GM12878 (cell line): ENCODE data around the gene POC1B.

Source experiments
- CEBPB ChIP-seq, 2 experiments: fragments of 150-350 bp in 1 of 2; IDR thresholded peaks; 2 replicates each; pipeline ENCODE4 v1.6.1; 2012 to 2014; ENCODE audit warnings: low read depth in 2 of 2, low read length in 2 of 2, borderline replicate concordance in 1 of 2, inconsistent platforms in 1 of 2
- CHD4 ChIP-seq: fragments of 200-600 bp; sonication (generic); IDR thresholded peaks from 2 replicates; pipeline ENCODE4 v1.6.1; 2016; ENCODE audit warnings: mild to moderate bottlenecking
- GABPA ChIP-seq: IDR thresholded peaks from 2 replicates; pipeline ENCODE4 v1.6.1; 2014; ENCODE audit warnings: antibody characterized with exemption, low read depth, mild to moderate bottlenecking, inconsistent platforms
- HDAC6 ChIP-seq: fragments of 200-600 bp; sonication (generic); IDR thresholded peaks from one replicate; pipeline ENCODE4 v1.8.0; 2017; ENCODE audit warnings: antibody characterized with exemption; ENCODE audit not compliant: unreplicated experiment
- KAT2A ChIP-seq: conservative IDR thresholded peaks from 2 replicates; pipeline ENCODE4 v1.6.1; 2011; ENCODE audit warnings: low read depth, low read length; ENCODE audit not compliant: control insufficient read depth
- NBN ChIP-seq: fragments of 450-650 bp; IDR thresholded peaks from 2 replicates; pipeline ENCODE4 v1.6.1; 2016
- NFIC ChIP-seq: IDR thresholded peaks from 2 replicates; pipeline ENCODE4 v1.6.1; 2012; ENCODE audit warnings: low read depth, mild to moderate bottlenecking, inconsistent platforms, low read length, moderate library complexity
- POU2F2 ChIP-seq: IDR thresholded peaks from 3 replicates; pipeline ENCODE4 v1.6.1; 2011; ENCODE audit warnings: low read depth, mild to moderate bottlenecking, low read length, borderline replicate concordance
- RAD21 ChIP-seq: IDR thresholded peaks from 2 replicates; pipeline ENCODE4 v1.6.1; 2011; ENCODE audit warnings: mild to moderate bottlenecking, low read depth, low read length, moderate library complexity; ENCODE audit not compliant: insufficient read depth
- TF ChIP-seq, protein P1 (sequence below): IDR thresholded peaks from 2 replicates; pipeline ENCODE4 v1.6.1; 2012; ENCODE audit warnings: low read depth, low read length, improper control_type of control experiment
- TF ChIP-seq, protein P2 (sequence below): IDR thresholded peaks from 2 replicates; pipeline ENCODE4 v1.6.1; 2011; ENCODE audit warnings: low read depth, low read length, improper control_type of control experiment, borderline replicate concordance
- TF ChIP-seq, protein P3 (sequence below), 3 experiments: IDR thresholded peaks in 2 of 3; conservative IDR thresholded peaks in 1 of 3; 2 replicates each; pipeline ENCODE4 v1.5.1; 2011; ENCODE audit warnings: low read depth in 3 of 3, low read length in 3 of 3, mild to moderate bottlenecking in 3 of 3, control low read depth in 2 of 3, moderate library complexity in 2 of 3, inconsistent platforms in 1 of 3, mixed read lengths in 1 of 3; ENCODE audit not compliant: control insufficient read depth in 2 of 3, insufficient read depth in 1 of 3; ENCODE audit errors: extremely low read depth in 1 of 3
- TF ChIP-seq, protein P4 (sequence below): IDR thresholded peaks from 2 replicates; pipeline ENCODE4 v1.6.1; 2012; ENCODE audit warnings: low read depth, low read length, improper control_type of control experiment
- TF ChIP-seq, protein P5 (sequence below): IDR thresholded peaks from 2 replicates; pipeline ENCODE4 v1.6.1; 2012; ENCODE audit warnings: low read length, inconsistent platforms

DNA sequence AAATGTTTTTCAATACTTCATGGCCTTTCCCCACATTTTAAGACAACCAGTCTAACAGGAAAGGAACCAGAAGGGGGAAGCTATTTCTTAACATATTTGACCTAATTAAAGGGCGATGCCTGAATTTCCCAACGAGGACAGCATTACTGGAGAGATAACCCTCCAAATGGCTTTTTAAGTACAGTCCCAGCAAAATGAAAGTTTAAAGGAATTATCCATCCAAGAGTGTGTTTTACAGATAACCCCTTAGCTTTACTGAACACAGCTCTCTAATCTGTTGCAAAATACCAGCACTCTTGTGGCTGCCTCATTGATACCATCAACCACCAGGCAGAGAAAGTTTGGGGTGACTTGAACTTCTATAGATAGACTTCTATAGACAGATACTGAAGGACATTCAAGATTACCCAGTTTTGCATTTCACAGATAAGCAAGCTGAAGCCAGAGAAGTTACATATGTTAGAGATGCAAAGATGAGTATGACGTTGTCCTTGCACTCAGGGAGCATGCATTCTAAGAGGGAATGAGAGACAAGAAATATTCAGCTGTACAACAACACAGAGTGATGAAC is 132.2 kb downstream of the POC1B start:
- TF ChIP-seq CHD4 (no peak), CEBPB (IDR thresholded peaks at IDR 0.05; ENCODE audit: borderline replicate concordance in 1 of 2, low read depth in 2 of 2, low read length in 2 of 2) (no peak), NFIC (no peak), HDAC6 (no peak), NBN (no peak), POU2F2 (no peak), KAT2A (no peak), RAD21 (no peak), GABPA (no peak)
- TF ChIP-seq, protein P1, sequence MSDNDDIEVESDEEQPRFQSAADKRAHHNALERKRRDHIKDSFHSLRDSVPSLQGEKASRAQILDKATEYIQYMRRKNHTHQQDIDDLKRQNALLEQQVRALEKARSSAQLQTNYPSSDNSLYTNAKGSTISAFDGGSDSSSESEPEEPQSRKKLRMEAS, result no peak
- TF ChIP-seq, protein P2, sequence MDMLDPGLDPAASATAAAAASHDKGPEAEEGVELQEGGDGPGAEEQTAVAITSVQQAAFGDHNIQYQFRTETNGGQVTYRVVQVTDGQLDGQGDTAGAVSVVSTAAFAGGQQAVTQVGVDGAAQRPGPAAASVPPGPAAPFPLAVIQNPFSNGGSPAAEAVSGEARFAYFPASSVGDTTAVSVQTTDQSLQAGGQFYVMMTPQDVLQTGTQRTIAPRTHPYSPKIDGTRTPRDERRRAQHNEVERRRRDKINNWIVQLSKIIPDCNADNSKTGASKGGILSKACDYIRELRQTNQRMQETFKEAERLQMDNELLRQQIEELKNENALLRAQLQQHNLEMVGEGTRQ, result no peak
- TF ChIP-seq, protein P3, sequence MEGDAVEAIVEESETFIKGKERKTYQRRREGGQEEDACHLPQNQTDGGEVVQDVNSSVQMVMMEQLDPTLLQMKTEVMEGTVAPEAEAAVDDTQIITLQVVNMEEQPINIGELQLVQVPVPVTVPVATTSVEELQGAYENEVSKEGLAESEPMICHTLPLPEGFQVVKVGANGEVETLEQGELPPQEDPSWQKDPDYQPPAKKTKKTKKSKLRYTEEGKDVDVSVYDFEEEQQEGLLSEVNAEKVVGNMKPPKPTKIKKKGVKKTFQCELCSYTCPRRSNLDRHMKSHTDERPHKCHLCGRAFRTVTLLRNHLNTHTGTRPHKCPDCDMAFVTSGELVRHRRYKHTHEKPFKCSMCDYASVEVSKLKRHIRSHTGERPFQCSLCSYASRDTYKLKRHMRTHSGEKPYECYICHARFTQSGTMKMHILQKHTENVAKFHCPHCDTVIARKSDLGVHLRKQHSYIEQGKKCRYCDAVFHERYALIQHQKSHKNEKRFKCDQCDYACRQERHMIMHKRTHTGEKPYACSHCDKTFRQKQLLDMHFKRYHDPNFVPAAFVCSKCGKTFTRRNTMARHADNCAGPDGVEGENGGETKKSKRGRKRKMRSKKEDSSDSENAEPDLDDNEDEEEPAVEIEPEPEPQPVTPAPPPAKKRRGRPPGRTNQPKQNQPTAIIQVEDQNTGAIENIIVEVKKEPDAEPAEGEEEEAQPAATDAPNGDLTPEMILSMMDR (IDR thresholded peaks at IDR 0.05 in 2 of 3, conservative IDR thresholded peaks at IDR 0.05 in 1 of 3; ENCODE audit: control insufficient read depth in 2 of 3, extremely low read depth in 1 of 3, insufficient read depth in 1 of 3, low read depth in 3 of 3, low read length in 3 of 3), result no peak
- TF ChIP-seq, protein P4, sequence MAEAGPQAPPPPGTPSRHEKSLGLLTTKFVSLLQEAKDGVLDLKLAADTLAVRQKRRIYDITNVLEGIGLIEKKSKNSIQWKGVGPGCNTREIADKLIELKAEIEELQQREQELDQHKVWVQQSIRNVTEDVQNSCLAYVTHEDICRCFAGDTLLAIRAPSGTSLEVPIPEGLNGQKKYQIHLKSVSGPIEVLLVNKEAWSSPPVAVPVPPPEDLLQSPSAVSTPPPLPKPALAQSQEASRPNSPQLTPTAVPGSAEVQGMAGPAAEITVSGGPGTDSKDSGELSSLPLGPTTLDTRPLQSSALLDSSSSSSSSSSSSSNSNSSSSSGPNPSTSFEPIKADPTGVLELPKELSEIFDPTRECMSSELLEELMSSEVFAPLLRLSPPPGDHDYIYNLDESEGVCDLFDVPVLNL, result no peak
- TF ChIP-seq, protein P5, sequence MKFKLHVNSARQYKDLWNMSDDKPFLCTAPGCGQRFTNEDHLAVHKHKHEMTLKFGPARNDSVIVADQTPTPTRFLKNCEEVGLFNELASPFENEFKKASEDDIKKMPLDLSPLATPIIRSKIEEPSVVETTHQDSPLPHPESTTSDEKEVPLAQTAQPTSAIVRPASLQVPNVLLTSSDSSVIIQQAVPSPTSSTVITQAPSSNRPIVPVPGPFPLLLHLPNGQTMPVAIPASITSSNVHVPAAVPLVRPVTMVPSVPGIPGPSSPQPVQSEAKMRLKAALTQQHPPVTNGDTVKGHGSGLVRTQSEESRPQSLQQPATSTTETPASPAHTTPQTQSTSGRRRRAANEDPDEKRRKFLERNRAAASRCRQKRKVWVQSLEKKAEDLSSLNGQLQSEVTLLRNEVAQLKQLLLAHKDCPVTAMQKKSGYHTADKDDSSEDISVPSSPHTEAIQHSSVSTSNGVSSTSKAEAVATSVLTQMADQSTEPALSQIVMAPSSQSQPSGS, result no peak
